Dermis blood vessel endothelial cell (primary cell): Measurements from ENCODE around the gene UBE2M. TPM values are rescaled to one million over a fixed set of nuclear protein-coding genes. Genes with fewer than 3 reads are reported as not detected.
A peak's percentile ranks its signal among the peaks of the same experiment; 100 is the strongest.
"Not testable (repeated sequence)": the region's sequence is repeated elsewhere in the genome, so short reads cannot be mapped to it uniquely, and the experiment has no call there.

Source experiments
- DNase-seq: peaks from one replicate; pipeline ENCODE4 v3.0.0; 2010
- total RNA-seq: library from RNA; depleted of rRNA; stranded (reverse); fragments of >200 nt; gene quantifications from 2 replicates; pipeline ENCODE4 v1.2.3, GENCODE V29; 2014

The UBE2M gene
- total RNA-seq: 58.9 and 67.6 TPM in 2 replicates

DNA sequence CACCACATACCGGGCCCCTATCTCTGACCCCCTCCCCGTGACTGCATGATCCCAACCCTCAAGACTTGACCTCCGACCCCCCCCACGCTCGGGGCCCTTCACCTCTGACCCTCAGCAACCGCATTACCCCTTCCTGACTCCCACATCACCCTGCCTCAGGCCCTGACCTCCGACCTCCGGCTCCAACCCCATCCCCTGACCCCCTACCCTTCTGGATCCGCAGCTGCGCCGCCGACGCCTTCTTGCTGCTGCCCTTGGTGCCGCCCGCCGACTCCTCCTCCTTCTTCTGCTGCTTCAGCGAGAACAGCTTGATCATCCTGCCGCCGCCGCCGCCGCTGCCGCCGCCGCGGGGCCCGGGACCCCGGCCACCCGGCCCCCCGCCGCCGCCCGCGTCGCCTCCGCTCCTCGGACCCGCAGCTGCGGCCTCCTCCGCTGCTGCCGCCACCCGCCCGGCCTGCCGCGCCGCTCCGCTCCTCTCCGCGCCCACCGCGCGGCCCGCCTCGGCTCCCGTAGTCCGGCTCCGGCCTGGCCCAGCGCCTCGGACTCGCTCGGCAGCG lies at the start of gene UBE2M:
Gene UBE2M (minus strand): TSS at position 546 of the 557 bp plus-strand sequence. CDS start 230 bp downstream, at position 316.
- DNase-seq: peak; percentile 71

DNA sequence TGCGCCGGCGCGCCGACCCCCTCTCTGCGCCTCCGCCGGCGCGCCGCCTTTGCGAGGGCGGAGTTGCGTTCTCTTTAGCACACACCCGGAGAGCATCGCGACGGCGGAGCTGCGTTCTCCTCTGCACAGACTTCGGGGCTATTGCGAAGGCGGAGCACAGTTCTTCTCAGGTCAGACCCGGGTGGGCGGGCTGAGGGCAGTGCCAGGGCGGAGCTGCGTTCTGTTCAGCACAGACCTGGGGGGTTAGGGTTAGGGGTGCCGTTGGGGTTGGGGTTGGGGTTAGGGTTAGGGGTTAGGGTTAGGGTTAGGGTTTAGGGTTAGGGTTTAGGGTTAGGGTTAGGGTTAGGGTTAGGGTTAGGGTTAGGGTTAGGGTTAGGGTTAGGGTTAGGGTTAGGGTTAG lies 48.8 kb upstream of the UBE2M start:
- not testable (repeated sequence) for DNase-seq

DNA sequence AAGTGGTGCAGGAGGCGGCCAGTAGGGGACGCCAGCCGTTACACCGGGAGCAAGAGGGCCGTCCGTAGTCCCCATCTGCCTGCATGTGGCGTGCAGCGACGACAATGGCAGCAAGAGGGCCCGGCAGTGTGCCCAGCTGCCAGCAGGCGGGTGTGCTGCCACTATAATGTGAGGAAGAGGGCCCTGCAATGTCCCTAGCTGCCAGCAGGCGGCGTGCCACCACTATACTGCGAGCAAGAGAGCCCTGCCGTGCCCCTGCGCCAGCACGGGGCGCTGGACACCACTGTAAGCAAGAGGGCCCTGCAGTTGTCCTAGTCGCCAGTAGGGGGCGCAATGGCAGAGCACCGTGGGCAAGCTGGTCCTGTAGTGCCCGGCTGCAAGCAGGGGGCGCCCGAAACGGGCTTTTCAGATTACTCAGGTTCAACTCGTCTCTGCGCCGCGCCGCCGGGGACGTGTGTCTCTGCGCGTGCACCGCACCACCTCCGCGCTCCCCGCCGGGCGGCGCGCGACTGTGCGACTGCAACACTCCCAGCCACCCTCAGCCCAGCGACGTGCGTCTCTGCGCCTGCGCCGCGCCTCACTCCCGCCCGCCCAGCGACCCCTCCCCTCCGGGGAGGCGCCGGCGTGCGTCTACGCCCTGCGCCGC lies 48.0 kb upstream of the UBE2M start:
- DNase-seq: not testable (repeated sequence)

DNA sequence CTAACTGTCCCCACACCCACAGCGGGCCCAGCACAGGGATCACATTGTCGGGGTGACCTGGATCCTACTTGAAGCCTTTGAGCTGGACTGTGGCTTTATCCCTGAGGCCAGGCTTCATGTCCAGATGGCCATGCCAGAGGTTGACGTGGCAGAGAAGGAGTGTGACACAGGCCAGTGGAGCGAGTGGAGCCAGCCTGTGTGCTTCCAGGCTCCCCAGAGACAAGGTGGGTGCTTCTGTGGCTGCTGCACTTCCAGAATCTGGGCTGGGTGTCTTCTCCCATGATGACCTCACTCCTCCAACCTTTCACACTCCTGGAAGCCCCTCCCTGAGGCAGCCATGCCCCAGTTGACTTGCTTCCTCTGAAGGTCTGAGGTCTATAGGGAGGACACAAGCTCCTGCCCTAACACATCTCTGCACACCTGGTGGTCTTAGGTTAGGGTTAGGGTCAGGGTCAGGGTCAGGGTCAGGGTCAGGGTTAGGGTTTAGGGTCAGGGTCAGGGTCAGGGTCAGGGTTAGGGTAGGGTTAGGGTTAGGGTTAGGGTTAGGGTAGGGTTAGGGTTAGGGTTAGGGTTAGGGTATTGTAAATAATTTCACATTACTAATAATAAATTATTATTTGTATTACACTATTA lies 27.8 kb upstream of the UBE2M start:
- no peak for DNase-seq

DNA sequence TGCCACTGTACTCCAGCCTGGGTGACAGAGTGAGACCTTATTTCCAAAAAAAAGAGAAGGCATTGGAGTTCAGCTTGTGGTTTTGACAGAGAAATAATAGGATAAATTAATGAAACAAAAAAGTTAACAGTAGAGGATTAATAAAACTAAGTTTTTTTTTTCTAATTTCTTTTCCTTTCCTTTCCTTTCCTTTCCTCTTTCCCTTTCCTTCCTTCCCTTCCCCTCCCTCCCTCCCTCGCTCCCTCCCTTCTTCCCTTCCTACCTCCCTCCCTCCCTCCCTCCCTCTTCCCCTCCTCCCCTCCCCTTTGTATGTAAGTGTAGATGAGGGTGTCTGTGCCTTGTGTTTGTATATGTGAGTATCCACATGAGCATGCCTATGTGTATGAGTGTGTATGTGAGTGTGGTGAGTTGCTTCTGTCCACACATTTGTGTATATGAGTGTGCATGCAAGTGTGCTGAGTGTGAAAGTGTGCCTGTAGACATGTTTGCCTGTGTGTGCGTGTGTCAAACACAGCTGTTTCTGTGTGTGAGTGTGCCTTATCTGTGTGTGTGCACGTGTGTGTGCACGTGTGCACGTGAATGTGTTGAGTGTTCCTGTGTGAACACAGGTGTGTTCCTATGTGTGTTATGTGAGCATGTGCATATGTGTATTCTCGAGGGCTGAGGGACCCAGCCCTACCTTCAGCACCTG lies 27.2 kb upstream of the UBE2M start:
- DNase-seq: no peak

DNA sequence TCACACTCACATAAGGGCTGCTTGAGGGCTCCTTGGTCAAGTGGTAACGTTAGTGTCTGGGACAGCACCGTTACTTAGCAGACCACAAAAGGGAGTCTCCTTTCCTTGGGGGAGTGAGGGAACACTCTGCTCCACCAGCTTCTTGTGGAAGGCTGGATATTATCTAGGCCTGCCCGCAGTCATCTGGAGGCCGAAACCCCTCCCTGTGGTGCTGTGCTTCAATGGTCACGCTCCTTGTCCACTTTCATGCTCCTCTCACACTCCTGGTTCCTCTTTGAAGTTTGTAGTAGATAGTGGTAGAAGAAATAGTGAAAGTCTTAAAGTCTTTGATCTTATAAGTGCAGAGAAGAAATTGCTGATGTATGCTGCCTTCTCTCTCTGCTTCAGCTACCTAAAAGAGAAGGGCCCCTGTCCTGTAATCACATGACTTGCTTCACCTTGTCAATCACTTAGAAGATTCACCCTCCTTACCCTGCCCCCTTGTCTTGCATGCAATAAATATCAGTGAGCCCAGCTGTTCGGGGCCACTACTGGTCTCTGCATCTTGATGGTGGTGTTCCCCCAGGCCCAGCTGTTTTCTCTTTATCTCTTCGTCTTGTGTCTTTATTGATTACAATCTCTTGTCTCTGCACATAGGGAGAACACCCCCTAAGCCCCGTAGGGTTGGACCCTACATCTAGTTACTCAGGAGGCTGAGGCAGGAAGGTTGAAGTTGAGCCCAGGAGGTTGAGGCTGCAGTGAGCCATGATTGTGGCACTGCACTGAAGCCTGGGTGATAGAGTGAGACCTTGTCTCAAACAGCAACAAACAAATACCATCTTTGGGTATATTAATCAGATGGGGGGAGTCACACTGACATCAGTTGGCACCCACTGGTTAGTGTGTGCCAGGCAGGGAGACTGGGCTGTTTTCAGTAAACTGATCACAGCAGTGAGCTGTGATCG lies 26.4 kb upstream of the UBE2M start:
- no peak for DNase-seq

DNA sequence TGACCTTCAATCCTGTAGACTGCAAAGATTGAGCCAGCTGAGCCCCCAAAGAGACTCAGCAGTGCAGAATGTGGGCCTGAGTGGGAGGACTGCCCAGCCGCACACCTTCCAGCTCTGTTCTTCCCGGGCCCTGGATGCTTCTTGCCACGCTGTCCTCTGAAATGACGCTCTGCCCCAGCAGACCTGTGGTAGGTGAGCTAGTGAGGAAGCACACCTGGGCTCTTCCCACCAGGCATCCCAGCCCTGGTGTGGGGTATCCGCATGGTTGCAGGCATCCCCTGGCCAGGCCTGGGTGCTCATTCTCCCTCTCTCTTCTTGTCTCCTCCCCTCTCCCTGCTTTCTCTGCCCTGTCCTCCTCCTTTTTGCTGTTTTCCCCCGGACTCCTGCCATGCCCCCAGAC lies 24.6 kb upstream of the UBE2M start:
- no peak for DNase-seq

DNA sequence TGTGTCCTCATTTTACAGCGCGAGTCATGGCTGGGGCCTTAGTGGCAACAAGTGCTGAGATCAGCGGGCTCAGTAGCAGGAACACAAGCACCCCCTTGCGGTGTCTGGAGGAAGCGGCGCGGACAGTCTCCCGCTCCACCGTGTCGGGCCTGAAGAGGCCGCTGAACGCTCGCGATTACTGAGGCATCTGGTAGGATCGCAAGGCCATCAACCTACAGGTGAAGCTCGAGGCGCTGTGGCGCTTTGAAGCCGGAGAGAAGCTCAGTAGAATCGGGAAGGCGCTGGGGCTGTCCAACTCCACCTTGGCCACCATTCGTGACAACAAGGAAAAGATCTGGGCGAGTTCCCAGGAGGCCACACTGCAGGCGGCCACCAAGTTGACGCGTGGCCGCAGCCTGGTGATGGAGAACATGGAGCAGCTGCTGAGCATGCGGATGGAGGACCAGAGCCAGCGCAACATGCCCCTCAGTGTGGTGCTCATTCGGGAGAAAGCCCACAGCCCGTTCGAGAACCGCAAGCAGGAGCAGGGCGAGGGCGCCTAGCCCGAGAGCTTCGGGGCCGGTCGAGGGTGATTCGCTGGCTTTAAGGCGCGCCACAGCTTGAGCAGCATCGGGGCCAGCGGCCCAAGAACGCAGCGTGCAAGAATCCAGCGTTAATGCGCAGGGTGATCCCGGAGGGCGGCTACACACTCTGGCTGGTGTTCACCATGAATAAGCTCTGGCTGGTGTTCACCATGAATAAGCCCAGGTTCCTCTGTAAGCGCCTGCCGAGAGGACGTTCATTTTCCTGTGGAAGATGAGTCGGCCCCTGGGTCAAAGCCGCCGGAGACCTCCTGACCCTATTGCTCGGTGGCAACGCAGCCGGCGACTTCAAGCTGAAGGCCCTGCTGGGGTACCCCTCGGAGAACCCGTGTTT lies 23.1 kb upstream of the UBE2M start:
- peak; percentile 95 for DNase-seq

DNA sequence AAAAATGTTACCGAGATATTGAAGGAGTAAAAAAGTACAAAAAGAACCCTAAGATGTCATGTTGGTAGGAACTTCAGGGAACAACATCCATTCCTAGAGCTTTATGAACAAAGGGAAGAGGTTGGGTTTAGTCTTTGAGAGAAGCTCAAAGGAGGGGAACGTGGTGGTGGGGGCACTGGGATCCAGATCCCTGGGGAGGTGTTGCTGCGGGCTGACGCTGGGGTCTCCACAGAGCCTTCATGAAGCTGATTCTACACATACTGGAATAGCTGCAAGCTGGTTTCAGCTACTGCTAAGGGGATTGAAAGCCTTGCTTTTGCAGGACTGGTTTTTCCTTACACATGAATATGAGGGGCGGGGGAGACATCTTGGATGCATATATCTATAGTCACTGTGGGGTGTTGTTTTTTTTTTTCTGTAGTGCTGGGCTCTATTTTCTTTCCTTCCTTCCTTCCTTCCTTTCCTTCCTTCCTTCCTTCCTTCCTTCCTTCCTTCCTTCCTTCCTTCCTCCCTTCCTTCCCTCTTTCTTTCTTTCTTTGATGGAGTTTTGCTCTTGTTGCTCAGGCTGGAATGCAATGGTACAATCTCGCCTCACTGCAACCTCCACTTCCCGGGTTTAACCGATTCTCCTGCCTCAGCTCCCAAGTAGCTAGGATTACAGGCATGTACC lies 21.2 kb upstream of the UBE2M start:
- no peak for DNase-seq

DNA sequence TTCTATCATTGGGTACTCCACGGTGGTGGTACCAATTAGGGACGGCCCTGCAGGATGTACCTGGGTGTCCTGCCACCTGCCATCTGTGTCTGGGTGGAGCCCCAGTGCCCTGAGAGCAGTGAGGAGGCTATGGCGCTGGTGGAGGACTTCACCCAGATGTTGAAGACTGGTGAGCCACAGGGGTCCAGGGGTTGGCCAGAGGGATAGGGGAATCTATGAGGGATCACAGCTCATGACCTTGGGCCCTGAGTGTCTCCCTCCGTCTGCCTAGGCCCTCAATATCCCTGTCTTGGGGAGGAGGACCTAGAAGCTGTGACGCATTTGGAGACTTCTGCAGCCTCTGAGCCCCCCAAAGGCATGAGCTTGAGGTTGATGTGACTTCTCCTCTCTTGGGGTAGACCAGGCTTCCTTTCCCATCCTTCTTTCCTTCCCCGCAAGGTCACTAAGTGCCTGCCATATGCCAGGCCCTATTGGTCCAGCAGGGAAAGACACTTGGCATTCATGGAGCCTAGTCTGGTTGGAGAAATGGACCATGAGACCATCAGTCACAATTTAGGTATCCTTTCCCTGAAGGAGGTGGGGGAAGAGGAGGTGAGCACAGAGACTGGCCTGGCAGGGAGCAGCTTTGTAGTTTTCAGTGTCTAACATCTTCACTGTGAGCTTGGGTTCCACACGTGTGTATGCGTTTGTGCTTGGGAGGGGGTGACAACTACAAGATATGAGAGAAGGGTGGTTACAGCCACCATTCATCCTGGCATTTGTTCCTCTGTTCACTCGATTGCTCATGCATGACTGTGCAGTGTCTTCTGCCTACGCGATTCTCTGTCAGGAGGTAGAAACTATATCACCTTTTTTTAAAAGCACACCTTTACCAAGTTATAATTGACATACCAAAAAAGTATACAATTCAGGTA lies 19.9 kb upstream of the UBE2M start:
- no peak for DNase-seq

DNA sequence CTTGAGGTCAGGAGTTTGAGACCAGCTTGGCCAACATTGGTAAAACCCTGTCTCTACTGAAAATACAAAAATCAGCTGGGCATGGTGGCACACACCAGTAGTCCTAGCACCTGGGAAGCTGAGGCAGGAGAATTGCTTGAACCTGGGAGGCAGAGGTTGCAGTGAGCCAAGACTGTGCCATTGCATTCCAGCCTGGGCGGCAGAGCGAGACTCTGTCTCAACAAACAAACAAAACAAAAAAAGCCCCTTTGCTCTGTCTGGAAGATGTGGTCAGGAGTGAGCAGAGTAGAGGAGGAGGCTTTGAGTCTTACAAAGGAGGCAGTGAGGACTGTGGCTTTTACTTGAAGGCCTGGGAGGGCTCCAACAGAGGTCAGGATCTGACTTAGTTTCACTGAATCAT lies 19.2 kb upstream of the UBE2M start:
- not testable (repeated sequence) for DNase-seq

DNA sequence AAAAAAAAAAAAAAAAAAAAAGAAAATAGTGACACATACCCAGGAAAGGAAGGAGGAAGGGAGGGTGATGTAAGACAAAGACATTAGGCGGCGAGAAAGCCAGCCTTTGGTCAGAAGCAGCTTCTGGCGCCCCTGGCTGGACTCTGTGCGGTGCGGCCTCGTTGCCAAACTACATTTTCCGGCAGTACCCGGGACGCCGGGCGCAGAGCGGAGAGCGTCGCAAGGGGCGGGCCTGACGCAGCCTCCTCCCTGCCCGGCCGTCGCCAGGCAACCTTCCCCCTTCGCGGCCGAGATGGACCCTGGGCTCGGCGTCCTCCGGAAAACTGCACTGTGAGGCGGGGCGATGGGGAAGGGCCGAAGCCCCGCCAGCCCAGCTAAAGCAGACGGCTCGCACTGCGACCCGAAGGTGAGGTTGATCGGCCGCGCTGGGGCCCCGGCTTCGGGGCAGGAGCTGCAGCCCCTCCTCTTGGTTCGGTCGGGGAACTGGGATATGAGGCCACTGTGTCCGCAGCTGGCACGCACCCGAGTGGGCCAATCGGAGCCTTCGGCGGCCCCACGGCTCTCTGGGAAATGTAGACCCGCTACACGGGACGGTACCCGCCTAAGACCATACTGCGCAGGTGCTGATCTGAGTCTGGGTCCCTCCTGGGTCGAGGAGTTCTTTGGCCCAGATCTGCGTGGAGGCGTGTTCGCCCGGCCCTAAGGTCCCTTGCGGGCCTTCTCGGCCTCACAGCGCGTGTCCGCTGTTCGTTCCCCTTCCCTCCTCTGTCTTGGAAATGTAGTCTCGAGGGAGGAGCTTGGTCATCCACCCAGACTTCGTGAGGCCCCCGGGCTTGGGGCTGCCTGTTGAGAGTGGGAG lies 17.0 kb upstream of the UBE2M start:
- DNase-seq: peak; percentile 94

DNA sequence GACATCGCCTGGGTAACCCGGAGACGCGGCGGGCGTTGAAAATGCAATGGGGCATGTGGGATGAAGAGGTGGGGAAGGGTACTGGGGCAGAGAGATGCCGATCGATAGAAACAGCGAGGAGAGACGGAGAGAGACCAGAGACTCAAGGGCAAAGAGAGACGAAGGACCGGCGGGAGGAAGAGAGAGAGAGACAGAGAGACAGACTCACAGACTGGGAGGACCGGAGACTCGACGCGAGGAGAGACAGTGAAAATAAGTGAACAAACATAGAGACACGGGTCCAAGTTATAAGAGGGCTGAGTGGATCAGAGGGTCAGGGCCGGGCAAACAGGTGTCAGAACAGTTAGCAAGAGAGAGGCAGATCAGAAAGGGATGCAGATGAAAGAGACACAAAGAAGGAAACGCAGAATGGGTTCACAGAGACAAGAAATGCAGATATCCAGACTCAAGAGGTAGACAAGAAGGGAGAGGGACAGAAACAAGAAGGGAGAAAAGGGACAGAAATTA lies 15.3 kb upstream of the UBE2M start:
- DNase-seq: no peak

DNA sequence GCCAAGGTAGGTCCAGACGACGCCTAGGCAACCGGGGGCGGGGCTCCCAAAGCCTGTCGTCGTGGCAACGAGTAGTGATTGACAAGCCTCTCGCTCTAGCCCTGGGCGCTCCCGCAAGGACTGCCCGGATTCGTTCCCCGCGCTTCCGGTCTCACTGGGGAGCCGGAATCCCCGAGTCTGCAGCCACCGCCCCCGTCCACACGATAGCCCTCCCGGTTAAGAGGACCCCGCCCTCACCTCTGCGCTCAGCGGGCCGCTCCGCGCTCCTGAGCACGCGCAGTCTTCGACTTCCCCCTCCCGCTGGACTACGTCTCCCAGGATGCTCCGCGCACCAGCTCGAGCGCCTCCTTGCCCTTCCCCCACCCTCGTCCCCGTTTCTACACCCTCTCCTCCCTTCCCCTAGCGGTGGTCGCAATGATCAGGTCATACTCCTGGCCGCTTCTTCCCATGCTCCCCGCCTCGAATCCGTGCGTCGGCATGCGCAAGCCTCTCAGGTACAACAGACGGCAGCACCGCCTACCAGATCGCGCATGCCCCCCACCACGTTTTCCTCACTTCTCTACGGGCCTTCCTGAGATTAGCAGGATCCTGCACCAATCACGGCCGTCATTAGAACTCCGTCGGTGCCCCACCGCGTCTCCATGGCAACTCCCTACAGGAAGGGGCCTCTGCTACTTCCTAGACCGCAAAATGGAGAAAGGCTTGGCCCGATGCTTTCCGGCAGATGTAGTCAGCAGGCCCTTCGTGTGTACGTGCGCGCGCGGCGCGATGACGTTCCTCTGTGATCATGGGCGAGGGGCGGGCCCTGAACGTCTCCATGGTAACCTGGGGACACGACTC lies 14.6 kb upstream of the UBE2M start, which contains the start of gene MZF1:
Gene MZF1 (minus strand): TSS at position 518 of the 840 bp plus-strand sequence. CDS start 1,946 bp downstream, outside the sequence.
- peak; percentile 100 for DNase-seq

DNA sequence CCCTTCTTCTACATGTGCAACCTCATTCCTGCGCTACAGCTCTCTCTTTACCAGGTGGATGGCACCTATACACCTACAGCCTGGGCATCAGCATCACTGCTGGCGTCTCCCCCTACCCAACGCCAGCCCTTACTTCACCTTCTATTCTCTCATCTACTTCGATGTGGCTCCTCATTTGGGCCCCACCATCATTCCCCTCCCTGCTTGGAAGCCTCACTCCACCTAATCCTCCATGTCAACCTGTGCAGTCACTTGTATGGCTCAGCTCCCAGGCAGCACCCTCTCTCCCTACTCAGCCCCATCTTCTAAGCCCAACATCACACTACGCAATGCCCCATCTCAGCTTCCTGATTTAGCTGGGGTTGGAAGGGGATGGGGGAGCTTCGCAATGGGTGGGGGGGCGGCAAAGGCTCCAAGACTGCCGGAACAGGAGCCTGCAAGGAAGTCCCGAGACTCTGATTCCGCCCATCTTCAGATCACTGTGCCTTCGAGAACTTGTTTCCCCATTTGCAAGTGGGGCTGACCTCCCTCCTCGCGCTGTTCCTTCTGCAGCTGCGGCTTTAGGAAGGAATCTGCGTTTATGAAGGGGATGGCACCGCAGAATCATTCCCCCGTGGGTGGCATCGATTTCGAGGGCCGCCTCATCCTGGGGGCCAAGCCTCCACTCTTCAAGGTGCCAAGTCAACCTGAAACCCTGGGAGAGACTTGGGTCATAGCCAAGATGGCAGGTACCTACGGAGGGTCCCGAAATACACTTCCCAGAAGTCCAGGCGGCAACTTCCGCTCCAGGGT lies 13.8 kb upstream of the UBE2M start:
- DNase-seq: no peak

DNA sequence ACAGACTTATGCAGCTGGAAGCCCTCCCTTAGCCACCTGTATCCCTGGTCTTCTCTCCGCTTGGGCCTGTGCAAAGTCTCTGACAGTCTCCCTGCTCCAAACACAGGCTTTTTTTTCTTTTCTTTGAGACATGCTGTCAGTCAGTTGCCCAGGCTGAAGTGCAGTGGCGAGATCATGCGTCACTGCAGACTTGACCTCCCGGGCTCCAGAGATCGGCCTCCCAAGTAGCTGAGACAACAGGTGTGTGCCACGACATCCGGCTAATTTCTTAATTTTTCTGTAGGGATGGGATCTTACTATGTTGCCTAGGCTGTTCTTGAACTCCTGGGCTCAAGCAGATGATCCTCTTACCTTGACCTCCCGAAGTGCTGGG lies 13.2 kb upstream of the UBE2M start:
- DNase-seq: no peak
